ENCODE data around the gene SPTLC2. TPM values are rescaled to one million over a fixed set of nuclear protein-coding genes. Genes with fewer than 3 reads are reported as not detected.
A peak's percentile ranks its signal among the peaks of the same experiment; 100 is the strongest.

The SPTLC2 gene
- total and polyA plus RNA-seq, 9 donors, result 8.0 to 31.1 (median 21.5) TPM

GRCh38 chr14:77498120-77498979 lies 118.1 kb downstream of the SPTLC2 start, which contains the start of gene ISM2:
Gene ISM2 (minus strand): TSS chr14:77498816. CDS start chr14:77498793, 23 bp downstream.
- intact Hi-C loops (cut with DNase I), result no loop called here
- DNase-seq, result peak in 2 of 5 donors; percentile 40 to 58
- Histone ChIP-seq H3K27me3 (no peaks in the 10 kb centered on the region), H3K9me3 (no peaks in the 10 kb centered on the region), H3K27ac (no peak within 1 kb of the TSS), H3K4me1 (ENCODE audit: insufficient read depth) (peaks cover 7% of the 10 kb centered on the region), H3K4me3 (peak within 1 kb of the TSS; percentile 34), H3K36me3 (no peaks in the 10 kb centered on the region)
- 2 to 6% (median 4%) methylated on average over 44 to 104 of the region's 104 CpGs for WGBS, 3 donors
- TF ChIP-seq POLR2A (IDR thresholded peaks at IDR 0.05), result no peak
- TF ChIP-seq, protein P1, sequence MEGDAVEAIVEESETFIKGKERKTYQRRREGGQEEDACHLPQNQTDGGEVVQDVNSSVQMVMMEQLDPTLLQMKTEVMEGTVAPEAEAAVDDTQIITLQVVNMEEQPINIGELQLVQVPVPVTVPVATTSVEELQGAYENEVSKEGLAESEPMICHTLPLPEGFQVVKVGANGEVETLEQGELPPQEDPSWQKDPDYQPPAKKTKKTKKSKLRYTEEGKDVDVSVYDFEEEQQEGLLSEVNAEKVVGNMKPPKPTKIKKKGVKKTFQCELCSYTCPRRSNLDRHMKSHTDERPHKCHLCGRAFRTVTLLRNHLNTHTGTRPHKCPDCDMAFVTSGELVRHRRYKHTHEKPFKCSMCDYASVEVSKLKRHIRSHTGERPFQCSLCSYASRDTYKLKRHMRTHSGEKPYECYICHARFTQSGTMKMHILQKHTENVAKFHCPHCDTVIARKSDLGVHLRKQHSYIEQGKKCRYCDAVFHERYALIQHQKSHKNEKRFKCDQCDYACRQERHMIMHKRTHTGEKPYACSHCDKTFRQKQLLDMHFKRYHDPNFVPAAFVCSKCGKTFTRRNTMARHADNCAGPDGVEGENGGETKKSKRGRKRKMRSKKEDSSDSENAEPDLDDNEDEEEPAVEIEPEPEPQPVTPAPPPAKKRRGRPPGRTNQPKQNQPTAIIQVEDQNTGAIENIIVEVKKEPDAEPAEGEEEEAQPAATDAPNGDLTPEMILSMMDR (IDR thresholded peaks at IDR 0.05), result no peak
- TF ChIP-seq EP300 (IDR thresholded peaks at IDR 0.05), result no peak

- no peak overlapping the region for H3K27ac ChIP-seq
- H3K9me3 ChIP-seq, result no peaks in the 10 kb centered on the region
- WGBS, 3 donors, result 52 to 55% (median 55%) methylated on average over 7 of the region's 7 CpGs
- H3K36me3 ChIP-seq, result no peaks in the 10 kb centered on the region
- DNase-seq, result peak in 1 of 5 donors; percentile 6
- intact Hi-C loops (cut with DNase I), result no loop called here
- H3K27me3 ChIP-seq, result no peaks in the 10 kb centered on the region
- H3K4me1 ChIP-seq (ENCODE audit: insufficient read depth), result peaks cover 7% of the 10 kb centered on the region
- TF ChIP-seq, protein P1 (IDR thresholded peaks at IDR 0.05), result no peak
- TF ChIP-seq EP300 (IDR thresholded peaks at IDR 0.05) (no peak), POLR2A (IDR thresholded peaks at IDR 0.05) (no peak)
- H3K4me3 ChIP-seq, result no peak overlapping the region
Measured at GRCh38 chr14:77495334-77495733, 121.1 kb downstream of the SPTLC2 start.

DNA sequence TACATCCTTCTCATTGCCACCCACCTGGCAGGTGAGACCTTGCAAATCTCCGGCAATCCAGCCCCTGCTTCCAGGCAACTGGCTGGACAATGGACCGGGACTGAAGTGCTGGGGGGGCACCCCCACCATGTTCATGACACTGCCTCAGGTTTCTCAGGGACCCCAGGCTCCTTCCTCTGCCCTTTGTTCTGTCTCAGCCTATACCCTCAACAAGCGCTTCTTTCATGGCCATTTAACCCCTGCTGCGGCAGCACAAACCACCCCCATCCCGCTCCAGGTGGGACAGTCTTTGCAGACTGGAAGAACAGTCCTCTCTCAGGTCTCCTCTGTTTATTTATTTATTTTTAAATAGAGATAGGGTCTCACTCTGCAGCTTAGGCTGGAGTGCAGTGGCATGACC lies 125.4 kb downstream of the SPTLC2 start:
- H3K4me3 ChIP-seq, result no peak overlapping the region
- H3K9me3 ChIP-seq, result no peaks in the 10 kb centered on the region
- WGBS, 3 donors, result 85 to 97% (median 94%) methylated on average over 5 of the region's 5 CpGs
- H3K27ac ChIP-seq, result no peak overlapping the region
- intact Hi-C loops (cut with DNase I), result no loop called here
- TF ChIP-seq POLR2A (IDR thresholded peaks at IDR 0.05) (no peak), EP300 (IDR thresholded peaks at IDR 0.05) (no peak)
- TF ChIP-seq, protein P1 (IDR thresholded peaks at IDR 0.05), result no peak
- H3K4me1 ChIP-seq (ENCODE audit: insufficient read depth), result no peaks in the 10 kb centered on the region
- no peaks in the 10 kb centered on the region for H3K36me3 ChIP-seq
- H3K27me3 ChIP-seq, result no peaks in the 10 kb centered on the region
- DNase-seq, result no peak

DNA sequence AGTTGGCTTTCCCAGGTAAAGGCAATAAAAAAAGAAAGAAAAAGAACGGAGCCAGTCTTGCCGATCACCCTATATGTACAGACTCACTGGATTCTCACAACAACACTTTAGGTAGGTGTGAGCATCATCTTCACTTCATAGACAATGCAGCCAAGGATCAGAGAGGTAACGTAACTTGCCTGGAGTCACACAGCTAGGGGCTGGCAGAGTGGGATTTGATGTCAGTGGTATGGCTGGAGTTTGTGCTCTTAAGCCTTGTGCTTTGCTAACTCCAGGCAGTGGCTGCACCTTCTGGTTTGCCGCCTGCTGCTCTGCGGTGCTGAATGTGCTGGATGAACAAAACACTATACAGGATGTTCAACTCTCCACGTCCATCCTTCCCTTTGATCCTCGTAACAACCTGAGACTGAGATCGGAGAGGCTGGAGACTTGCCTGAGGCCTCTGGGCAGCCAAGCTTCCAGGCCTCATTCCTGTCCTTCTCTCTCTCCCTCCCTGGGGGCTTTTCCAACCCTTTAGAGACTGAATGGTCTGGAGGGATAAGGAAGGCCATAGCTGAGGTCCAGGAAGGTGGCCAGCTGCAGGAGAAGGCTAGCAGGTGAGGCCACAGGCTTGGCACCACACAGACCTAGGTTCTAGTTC lies 126.0 kb downstream of the SPTLC2 start:
- TF ChIP-seq EP300 (IDR thresholded peaks at IDR 0.05), result no peak
- no peak for TF ChIP-seq POLR2A (IDR thresholded peaks at IDR 0.05)
- TF ChIP-seq, protein P1 (IDR thresholded peaks at IDR 0.05), result no peak
- WGBS, 3 donors, result 85 to 90% (median 87%) methylated on average over 8 of the region's 8 CpGs
- Histone ChIP-seq H3K27me3 (no peaks in the 10 kb centered on the region), H3K36me3 (no peaks in the 10 kb centered on the region), H3K4me3 (no peak overlapping the region), H3K27ac (no peak overlapping the region), H3K9me3 (no peaks in the 10 kb centered on the region), H3K4me1 (ENCODE audit: insufficient read depth) (no peaks in the 10 kb centered on the region)
- intact Hi-C loops (cut with DNase I), result no loop called here
- DNase-seq, result no peak

Data from ovary (tissue), 9 donors.